Peyer's patch (tissue), 4 donors: Measurements from ENCODE around the gene UVRAG. TPM values are rescaled to one million over a fixed set of nuclear protein-coding genes. Genes with fewer than 3 reads are reported as not detected.

Source experiments
- DNase-seq, 3 donors: peaks; one replicate each; pipeline ENCODE4 v3.0.0-alpha.2; 2017 to 2019
- H3K27ac ChIP-seq, 4 donors: fragments of 200-600 bp; sonication (generic); one replicate each; pipeline ENCODE4 v1.5.1; 2016 to 2019
- H3K27me3 ChIP-seq, 2 donors: fragments of 200-600 bp; sonication (generic); one replicate each; pipeline ENCODE4 v1.5.1; 2019
- H3K36me3 ChIP-seq, 3 donors: fragments of 200-600 bp; sonication (generic); one replicate each; pipeline ENCODE4 v1.5.1; 2016 to 2019
- H3K4me1 ChIP-seq, 4 donors: fragments of 200-600 bp; sonication (generic); one replicate each; pipeline ENCODE4 v1.5.1; 2016 to 2019
- H3K4me3 ChIP-seq, 4 donors: fragments of 200-600 bp; sonication (generic); 1 replicate in 3 of 4; 2 replicates in 1 of 4; pipeline ENCODE4 v1.5.1; 2016 to 2019; ENCODE audit warnings: mild to moderate bottlenecking in 1 of 4
- H3K9me3 ChIP-seq, 4 donors: fragments of 200-600 bp; sonication (generic); one replicate each; pipeline ENCODE4 v1.5.1; 2016 to 2019; ENCODE audit warnings: mild to moderate bottlenecking in 1 of 4
- POLR2A ChIP-seq, 2 donors: fragments of 450-650 bp; IDR thresholded peaks; one replicate each; pipeline ENCODE4 v1.5.1; 2017; ENCODE audit warnings: antibody characterized with exemption in 2 of 2, mild to moderate bottlenecking in 2 of 2, moderate library complexity in 2 of 2
- total RNA-seq, 4 donors: library from RNA; depleted of rRNA; stranded (reverse); fragments of >200 nt; gene quantifications; one replicate each; pipeline ENCODE4 v1.1.0, GENCODE V29; 2016
- TF ChIP-seq, protein P1 (sequence below), 6 experiments: fragments of 450-650 bp in 4 of 6; fragments of 200-600 bp in 2 of 6; sonication (generic) in 1 of 6; IDR thresholded peaks; one replicate each; pipeline ENCODE4 v1.5.1; 2017 to 2019; ENCODE audit warnings: antibody characterized with exemption in 6 of 6, mild to moderate bottlenecking in 3 of 6, moderate library complexity in 1 of 6

The UVRAG gene
- total RNA-seq, 4 donors from 2014 or later = 13.8 to 64.4 (median 22.1) TPM

DNA sequence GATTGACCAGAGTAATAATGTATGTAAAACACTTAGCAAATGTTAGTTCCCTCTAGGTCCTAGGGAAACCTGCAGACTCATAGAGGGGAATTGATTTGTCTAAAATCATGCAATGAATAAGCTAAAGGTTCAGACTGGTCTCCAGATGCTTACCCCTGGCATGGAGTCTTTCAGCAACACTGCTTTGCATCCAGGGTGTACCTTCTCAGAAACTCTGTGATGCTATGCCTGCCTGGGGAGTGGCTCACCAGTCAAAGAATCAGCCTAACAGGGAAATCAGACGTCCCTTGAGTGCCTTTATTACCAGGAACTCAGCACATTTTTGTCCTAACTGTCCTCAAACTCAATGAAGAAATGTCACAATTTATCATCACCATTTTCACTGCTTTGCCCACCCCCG lies 5.9 kb upstream of the UVRAG start:
- TF ChIP-seq POLR2A (IDR thresholded peaks at IDR 0.05) = no peak
- TF ChIP-seq, protein P1, sequence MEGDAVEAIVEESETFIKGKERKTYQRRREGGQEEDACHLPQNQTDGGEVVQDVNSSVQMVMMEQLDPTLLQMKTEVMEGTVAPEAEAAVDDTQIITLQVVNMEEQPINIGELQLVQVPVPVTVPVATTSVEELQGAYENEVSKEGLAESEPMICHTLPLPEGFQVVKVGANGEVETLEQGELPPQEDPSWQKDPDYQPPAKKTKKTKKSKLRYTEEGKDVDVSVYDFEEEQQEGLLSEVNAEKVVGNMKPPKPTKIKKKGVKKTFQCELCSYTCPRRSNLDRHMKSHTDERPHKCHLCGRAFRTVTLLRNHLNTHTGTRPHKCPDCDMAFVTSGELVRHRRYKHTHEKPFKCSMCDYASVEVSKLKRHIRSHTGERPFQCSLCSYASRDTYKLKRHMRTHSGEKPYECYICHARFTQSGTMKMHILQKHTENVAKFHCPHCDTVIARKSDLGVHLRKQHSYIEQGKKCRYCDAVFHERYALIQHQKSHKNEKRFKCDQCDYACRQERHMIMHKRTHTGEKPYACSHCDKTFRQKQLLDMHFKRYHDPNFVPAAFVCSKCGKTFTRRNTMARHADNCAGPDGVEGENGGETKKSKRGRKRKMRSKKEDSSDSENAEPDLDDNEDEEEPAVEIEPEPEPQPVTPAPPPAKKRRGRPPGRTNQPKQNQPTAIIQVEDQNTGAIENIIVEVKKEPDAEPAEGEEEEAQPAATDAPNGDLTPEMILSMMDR (IDR thresholded peaks at IDR 0.05) = no peak
- Histone ChIP-seq H3K27me3 (no peaks in the 10 kb centered on the region), H3K36me3 (no peaks in the 10 kb centered on the region), H3K4me3 (no peak overlapping the region), H3K9me3 (no peaks in the 10 kb centered on the region), H3K4me1 (peaks cover 0 to 2% (median 0%) of the 10 kb centered on the region in 4 donors), H3K27ac (no peak overlapping the region)
- DNase-seq = peak in 1 of 3 donors; percentile 3

DNA sequence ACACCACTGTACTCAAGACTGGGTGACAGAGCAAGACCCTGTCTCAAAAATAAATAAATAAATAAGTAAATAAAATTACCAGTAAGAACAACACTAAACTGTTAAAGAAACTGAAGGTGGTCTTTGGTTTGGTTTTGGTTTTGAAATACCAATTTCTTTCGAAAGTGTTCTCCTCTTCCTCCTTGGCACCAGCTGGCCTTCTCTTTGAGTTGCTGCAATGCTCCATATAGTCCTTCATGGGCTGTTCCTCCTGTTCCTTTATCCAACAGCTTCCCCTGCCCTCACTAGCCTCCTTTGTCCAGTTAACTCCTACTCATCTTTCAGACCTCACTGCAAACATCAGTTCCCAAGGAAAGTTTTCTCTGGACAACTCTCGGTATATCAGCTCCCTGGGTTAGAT lies 5.0 kb upstream of the UVRAG start:
- Histone ChIP-seq H3K27me3 (no peaks in the 10 kb centered on the region), H3K9me3 (no peaks in the 10 kb centered on the region), H3K36me3 (no peaks in the 10 kb centered on the region), H3K27ac (no peak overlapping the region), H3K4me3 (no peak overlapping the region), H3K4me1 (peaks cover 0 to 4% (median 0%) of the 10 kb centered on the region in 4 donors)
- TF ChIP-seq, protein P1 (IDR thresholded peaks at IDR 0.05) = no peak
- no peak for TF ChIP-seq POLR2A (IDR thresholded peaks at IDR 0.05)
- DNase-seq = peak in 1 of 3 donors; percentile 38

DNA sequence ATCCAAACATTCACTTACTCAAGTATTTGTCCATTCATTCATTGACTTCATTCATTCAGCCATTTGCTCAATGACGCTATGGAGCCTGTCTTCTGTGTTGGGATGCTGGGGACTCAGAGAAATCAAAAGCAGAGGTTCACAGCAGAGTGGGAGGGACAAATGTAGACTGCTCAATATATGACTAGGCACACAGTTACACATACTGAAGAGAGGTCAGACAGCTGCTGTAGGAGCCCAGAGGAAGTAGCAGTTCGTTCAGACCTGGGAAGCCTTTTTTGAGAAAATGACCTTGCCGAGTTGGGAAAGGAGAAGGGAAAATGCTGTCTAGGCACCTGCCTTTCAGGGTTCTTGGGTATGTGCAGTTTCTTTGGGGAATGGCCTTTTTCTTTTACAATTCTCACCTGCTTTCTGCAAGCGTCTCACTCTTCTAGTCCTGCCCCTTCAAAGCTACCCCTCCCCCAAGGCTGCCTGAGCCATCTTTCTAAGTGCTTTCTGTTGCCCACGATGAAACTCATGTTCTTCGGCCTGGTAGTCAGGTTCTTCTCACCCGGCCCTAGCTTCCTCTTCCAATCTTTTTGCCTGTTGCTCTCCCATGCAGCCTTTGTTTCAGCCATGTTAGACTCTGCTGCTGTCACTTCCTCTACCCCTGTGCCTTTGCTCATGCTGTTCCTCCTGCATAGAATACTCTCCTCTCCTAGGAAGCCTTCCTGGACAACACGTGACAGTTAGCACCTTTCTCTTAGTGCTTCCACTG lies 4.2 kb upstream of the UVRAG start:
- H3K9me3 ChIP-seq = no peaks in the 10 kb centered on the region
- H3K27ac ChIP-seq = peak overlapping the region in 1 of 4 donors; percentile 20
- peaks cover 0 to 4% (median 0%) of the 10 kb centered on the region in 4 donors for H3K4me1 ChIP-seq
- H3K4me3 ChIP-seq = no peak overlapping the region
- TF ChIP-seq, protein P1 (IDR thresholded peaks at IDR 0.05) = no peak
- TF ChIP-seq POLR2A (IDR thresholded peaks at IDR 0.05) = no peak
- no peaks in the 10 kb centered on the region for H3K36me3 ChIP-seq
- DNase-seq = peak in 1 of 3 donors; percentile 40
- H3K27me3 ChIP-seq = no peaks in the 10 kb centered on the region

DNA sequence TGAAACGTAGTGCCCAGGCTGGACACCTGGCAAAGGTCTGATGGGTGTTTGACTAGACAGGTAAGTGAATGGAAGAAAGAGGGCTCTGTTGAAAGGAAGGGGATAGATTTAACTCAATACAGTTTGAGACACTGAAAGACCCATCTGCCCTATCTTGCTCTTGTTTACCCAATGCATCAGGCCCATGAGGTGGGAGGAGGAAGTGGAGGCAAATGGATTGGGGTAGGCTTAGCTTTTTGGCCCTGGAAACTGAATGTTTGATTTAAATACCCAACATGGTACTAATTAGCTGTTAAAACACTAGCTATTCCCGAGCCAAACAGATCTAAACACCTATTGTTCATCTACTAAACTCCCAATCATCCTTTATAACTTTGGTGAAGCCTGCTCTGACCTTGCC lies 3.5 kb upstream of the UVRAG start:
- Histone ChIP-seq H3K27me3 (no peaks in the 10 kb centered on the region), H3K4me3 (no peak overlapping the region), H3K9me3 (no peaks in the 10 kb centered on the region), H3K36me3 (no peaks in the 10 kb centered on the region), H3K27ac (no peak overlapping the region), H3K4me1 (peaks cover 0 to 5% (median 3%) of the 10 kb centered on the region in 4 donors)
- DNase-seq = peak in 1 of 3 donors; percentile 2
- no peak for TF ChIP-seq POLR2A (IDR thresholded peaks at IDR 0.05)
- TF ChIP-seq, protein P1 (IDR thresholded peaks at IDR 0.05) = no peak

DNA sequence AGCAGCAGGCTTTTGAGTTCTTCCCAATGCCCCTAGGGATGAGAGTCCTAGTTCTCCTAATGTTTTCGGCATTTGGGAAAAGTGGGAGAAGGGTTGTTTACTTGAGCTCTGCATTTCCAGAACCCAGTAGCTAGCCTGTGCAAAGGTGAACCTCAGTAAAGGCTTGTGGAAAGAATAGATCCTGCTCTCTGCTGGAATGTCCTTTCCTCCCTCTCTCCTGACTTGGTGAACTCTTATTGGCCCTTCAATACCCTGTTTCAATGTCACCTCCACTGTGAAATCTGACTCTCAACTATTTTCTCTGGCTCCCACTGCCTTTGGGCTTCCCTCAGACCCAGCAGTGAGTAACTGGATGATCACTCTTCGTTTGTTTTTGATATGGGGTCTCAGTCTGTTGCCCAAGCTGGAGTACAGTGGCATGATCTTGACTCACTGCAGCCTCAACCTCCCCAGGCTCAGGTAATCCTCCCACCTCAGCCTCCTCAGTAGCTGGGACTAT lies 2.4 kb upstream of the UVRAG start:
- Histone ChIP-seq H3K9me3 (no peaks in the 10 kb centered on the region), H3K27ac (no peak overlapping the region), H3K36me3 (no peaks in the 10 kb centered on the region), H3K4me1 (peaks cover 0 to 16% (median 9%) of the 10 kb centered on the region in 4 donors), H3K4me3 (no peak overlapping the region), H3K27me3 (no peaks in the 10 kb centered on the region)
- TF ChIP-seq POLR2A (IDR thresholded peaks at IDR 0.05) = no peak
- TF ChIP-seq, protein P1 (IDR thresholded peaks at IDR 0.05) = no peak
- DNase-seq = peak in 1 of 3 donors; percentile 29
